A549 (cell line): ENCODE measurements around the gene PTPN1. TPM values are rescaled to one million over a fixed set of nuclear protein-coding genes. Genes with fewer than 3 reads are reported as not detected.

Source experiments
- ATAC-seq, 2 experiments: fragments of 200-7000 bp in 1 of 2; fragments of >200 bp in 1 of 2; cut with Nextera tagmentation in 1 of 2; cut with Tn5 transposase in 1 of 2; 3 replicates each; pipeline versions ENCODE4 v1.8.0 to v1.9.1; 2018 to 2020; ENCODE audit warnings: mild to moderate bottlenecking in 1 of 2, moderate library complexity in 1 of 2
- CTCF ChIA-PET: fragments of 300-600 bp; sonication (Branson Sonifier 250); formaldehyde crosslinking; extraction: SDS; loops from one replicate; lab custom pipeline; 2021; ENCODE audit warnings: antibody characterized with exemption, inconsistent platforms; lab: Yijun Ruan, JAX
- POLR2A ChIA-PET: fragments of 350-600 bp; formaldehyde crosslinking; extraction: SDS; loops from one replicate; lab custom pipeline; 2021; ENCODE audit warnings: antibody characterized with exemption, inconsistent platforms; lab: Yijun Ruan, JAX
- DNase-seq, 2 experiments: peaks; one replicate each; pipeline versions ENCODE4 v3.0.0 to v3.0.0-alpha.2; 2011 to 2016; ENCODE audit warnings: low read depth in 1 of 2, low spot score in 1 of 2
- FAIRE-seq: peaks from 2 replicates; lab custom pipeline; 2011; peaks lifted over from hg19 to GRCh38; lab: Jason Lieb, UNC
- H3K27ac ChIP-seq, 2 experiments: fragments of >200 bp; sonication (Bioruptor Twin); formaldehyde crosslinking; 3 replicates each; pipeline ENCODE4 v1.5.1; 2016 to 2017
- H3K4me1 ChIP-seq: fragments of >200 bp; sonication (Bioruptor Twin); formaldehyde crosslinking; 3 replicates; pipeline ENCODE4 v1.6.1; 2016
- H3K4me2 ChIP-seq: fragments of >200 bp; sonication (Bioruptor Twin); formaldehyde crosslinking; 3 replicates; pipeline ENCODE4 v1.6.1; 2016
- H3K4me3 ChIP-seq: fragments of >200 bp; sonication (Bioruptor Twin); formaldehyde crosslinking; 3 replicates; pipeline ENCODE4 v1.5.1; 2016
- H3K9me3 ChIP-seq: fragments of >200 bp; sonication (Bioruptor Twin); formaldehyde crosslinking; 3 replicates; pipeline ENCODE4 v1.6.1; 2016
- E2F6 ChIP-seq: IDR thresholded peaks from 2 replicates; pipeline ENCODE4 v1.6.1; 2012; ENCODE audit warnings: low read depth, borderline replicate concordance
- EHF ChIP-seq: fragments of 250-450 bp; sonication (Bioruptor Pico); IDR thresholded peaks from 2 replicates; pipeline ENCODE4 v1.5.0; 2020; ENCODE audit warnings: mild to moderate bottlenecking
- FOSB ChIP-seq: fragments of 250-450 bp; sonication (Bioruptor Pico); IDR thresholded peaks from 2 replicates; pipeline ENCODE4 v1.5.0; 2020; ENCODE audit warnings: mild to moderate bottlenecking, moderate library complexity
- GATA3 ChIP-seq: IDR thresholded peaks from 2 replicates; pipeline ENCODE4 v1.6.1; 2012; ENCODE audit warnings: borderline replicate concordance
- MAX ChIP-seq: IDR thresholded peaks from 2 replicates; pipeline ENCODE4 v1.6.1; 2012
- NFE2L2 ChIP-seq: fragments of 150-350 bp; conservative IDR thresholded peaks from 2 replicates; pipeline ENCODE4 v1.6.1; 2014; ENCODE audit warnings: low read length
- NR3C1 ChIP-seq: fragments of >200 bp; sonication (Bioruptor Twin); formaldehyde crosslinking; IDR thresholded peaks from 3 replicates; pipeline ENCODE4 v1.6.1; 2017
- PHF8 ChIP-seq: fragments of 200-600 bp; sonication (generic); IDR thresholded peaks from 2 replicates; pipeline ENCODE4 v1.6.1; 2016; ENCODE audit warnings: low read depth, mild to moderate bottlenecking, antibody characterized with exemption, moderate library complexity, borderline replicate concordance
- RAD21 ChIP-seq, 2 experiments: fragments of >200 bp in 1 of 2; sonication (Bioruptor Twin) in 1 of 2; formaldehyde crosslinking in 1 of 2; IDR thresholded peaks in 1 of 2; conservative IDR thresholded peaks in 1 of 2; 2 replicates in 1 of 2; 3 replicates in 1 of 2; pipeline ENCODE4 v1.6.1; 2012 to 2018; ENCODE audit warnings: inconsistent platforms in 1 of 2
- RCOR1 ChIP-seq: fragments of 150-350 bp; IDR thresholded peaks from 2 replicates; pipeline ENCODE4 v1.6.1; 2014; ENCODE audit warnings: antibody characterized with exemption, low read length, low read depth
- SMC3 ChIP-seq: fragments of >200 bp; sonication (Bioruptor Twin); formaldehyde crosslinking; IDR thresholded peaks from 3 replicates; pipeline ENCODE4 v1.6.1; 2018; ENCODE audit warnings: inconsistent platforms
- SREBF2 ChIP-seq: fragments of 450-650 bp; IDR thresholded peaks from 2 replicates; pipeline ENCODE4 v1.6.1; 2014; ENCODE audit warnings: mild to moderate bottlenecking, moderate library complexity
- WGBS: methylation state at CpG from one replicate; pipeline ENCODE4 v1.1.6; 2017; ENCODE audit errors: missing lambda C conversion rate; 5-methylcytosine and 5-hydroxymethylcytosine counted together
- polyA plus RNA-seq, 4 experiments: library from polyadenylated mRNA; depleted of rRNA in 3 of 4; stranded (reverse); fragments of >200 nt; fragmentation: RNase III in 1 of 4; extraction: RNeasy Plus Mini Kit Qiagen cat#74134 plus additional on column Dnase treatment in 1 of 4; gene quantifications; 2 replicates in 3 of 4; 3 replicates in 1 of 4; pipeline ENCODE4 v1.2.3, GENCODE V29; 2011 to 2017
- TF ChIP-seq, protein P1 (sequence below): fragments of >200 bp; sonication (Bioruptor Twin); formaldehyde crosslinking; IDR thresholded peaks from 3 replicates; pipeline ENCODE4 v1.5.1; 2016
- TF ChIP-seq, protein P2 (sequence below): fragments of 250-450 bp; sonication (Bioruptor Pico); IDR thresholded peaks from 2 replicates; pipeline ENCODE4 v1.5.0; 2021; ENCODE audit warnings: mild to moderate bottlenecking, moderate library complexity, borderline replicate concordance
- TF ChIP-seq, protein P3 (sequence below): fragments of 250-450 bp; sonication (Bioruptor Pico); IDR thresholded peaks from 2 replicates; pipeline ENCODE4 v1.5.0; 2020; ENCODE audit warnings: low read depth, mild to moderate bottlenecking, moderate library complexity

The PTPN1 gene
- polyA plus RNA-seq, 2 of the 4 experiments (the other 2 are of a cell fraction): 23.2 to 24.3 TPM

GRCh38 chr20:50477239-50477872 is 32.8 kb upstream of the PTPN1 start:
- no peak overlapping the region for H3K4me2 ChIP-seq
- ChIA-PET POLR2A (no interaction called here), CTCF (interaction anchor here (1.2 to 4.4 kb wide), 6 partner anchors 8 to 192 kb away, joined by 4 to 28 read pairs (median 7); no protein-coding TSS in a partner anchor)
- DNase-seq: no peak
- H3K4me3 ChIP-seq: no peak overlapping the region
- WGBS: 93% methylated on average over 5 of the region's 5 CpGs
- no peak for FAIRE-seq
- no peak for ATAC-seq
- H3K9me3 ChIP-seq: no peaks in the 10 kb centered on the region
- peaks cover 21% of the 10 kb centered on the region for H3K4me1 ChIP-seq
- no peak for TF ChIP-seq FOSB
- TF ChIP-seq RCOR1: no peak
- no peak for TF ChIP-seq E2F6
- TF ChIP-seq NR3C1: no peak
- TF ChIP-seq SREBF2: no peak
- TF ChIP-seq, protein P1, sequence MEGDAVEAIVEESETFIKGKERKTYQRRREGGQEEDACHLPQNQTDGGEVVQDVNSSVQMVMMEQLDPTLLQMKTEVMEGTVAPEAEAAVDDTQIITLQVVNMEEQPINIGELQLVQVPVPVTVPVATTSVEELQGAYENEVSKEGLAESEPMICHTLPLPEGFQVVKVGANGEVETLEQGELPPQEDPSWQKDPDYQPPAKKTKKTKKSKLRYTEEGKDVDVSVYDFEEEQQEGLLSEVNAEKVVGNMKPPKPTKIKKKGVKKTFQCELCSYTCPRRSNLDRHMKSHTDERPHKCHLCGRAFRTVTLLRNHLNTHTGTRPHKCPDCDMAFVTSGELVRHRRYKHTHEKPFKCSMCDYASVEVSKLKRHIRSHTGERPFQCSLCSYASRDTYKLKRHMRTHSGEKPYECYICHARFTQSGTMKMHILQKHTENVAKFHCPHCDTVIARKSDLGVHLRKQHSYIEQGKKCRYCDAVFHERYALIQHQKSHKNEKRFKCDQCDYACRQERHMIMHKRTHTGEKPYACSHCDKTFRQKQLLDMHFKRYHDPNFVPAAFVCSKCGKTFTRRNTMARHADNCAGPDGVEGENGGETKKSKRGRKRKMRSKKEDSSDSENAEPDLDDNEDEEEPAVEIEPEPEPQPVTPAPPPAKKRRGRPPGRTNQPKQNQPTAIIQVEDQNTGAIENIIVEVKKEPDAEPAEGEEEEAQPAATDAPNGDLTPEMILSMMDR: no peak
- TF ChIP-seq, protein P2, sequence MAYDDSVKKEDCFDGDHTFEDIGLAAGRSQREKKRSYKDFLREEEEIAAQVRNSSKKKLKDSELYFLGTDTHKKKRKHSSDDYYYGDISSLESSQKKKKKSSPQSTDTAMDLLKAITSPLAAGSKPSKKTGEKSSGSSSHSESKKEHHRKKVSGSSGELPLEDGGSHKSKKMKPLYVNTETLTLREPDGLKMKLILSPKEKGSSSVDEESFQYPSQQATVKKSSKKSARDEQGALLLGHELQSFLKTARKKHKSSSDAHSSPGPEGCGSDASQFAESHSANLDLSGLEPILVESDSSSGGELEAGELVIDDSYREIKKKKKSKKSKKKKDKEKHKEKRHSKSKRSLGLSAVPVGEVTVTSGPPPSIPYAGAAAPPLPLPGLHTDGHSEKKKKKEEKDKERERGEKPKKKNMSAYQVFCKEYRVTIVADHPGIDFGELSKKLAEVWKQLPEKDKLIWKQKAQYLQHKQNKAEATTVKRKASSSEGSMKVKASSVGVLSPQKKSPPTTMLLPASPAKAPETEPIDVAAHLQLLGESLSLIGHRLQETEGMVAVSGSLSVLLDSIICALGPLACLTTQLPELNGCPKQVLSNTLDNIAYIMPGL (CRISPR knock-in tag): no peak
- TF ChIP-seq EHF (CRISPR knock-in tag): no peak
- no peak for TF ChIP-seq GATA3
- H3K27ac ChIP-seq: 0 out of 6 replicates have a peak overlapping the region, but pooled peaks of 1 of the 2 experiments have one; percentile 16

DNA sequence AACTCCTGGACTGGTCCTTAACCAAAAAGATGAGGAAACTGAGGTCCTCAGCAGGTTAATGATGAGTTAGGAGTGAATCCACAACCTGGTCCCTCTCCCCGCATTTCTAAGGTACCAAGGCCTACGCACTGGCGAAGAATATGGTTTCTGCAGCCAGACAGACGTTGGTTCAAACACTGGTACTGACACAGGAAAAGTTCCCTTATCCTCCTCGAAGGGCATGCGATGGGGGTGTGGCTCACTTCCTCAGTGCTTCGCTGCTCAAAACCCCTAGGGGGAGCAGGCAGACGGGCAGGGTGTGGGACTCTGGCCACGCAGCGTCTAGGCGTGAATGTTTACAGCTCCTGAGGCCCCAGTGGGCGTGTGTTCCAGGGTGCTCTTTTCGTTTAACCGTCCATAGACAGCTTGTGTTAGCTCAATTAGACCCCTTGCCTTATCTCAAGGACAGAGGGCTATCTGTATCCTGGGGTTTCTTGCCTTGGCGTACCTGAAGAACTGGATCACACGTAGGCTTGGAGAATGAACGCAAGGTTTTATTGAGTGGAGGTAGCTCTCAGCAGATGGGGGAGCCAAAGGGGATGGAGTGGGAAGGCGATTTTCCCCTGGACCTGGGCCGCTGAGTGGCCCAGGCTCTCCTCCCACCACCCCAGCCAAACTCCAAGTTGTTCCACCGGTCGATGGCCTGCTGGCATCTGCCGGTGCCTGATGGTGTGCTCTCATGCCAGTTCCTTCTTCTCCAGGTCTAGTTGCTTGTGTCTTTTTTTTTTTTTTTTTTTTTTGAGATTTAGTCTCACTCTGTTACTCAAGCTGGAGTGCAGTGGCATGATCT is 31.8 kb upstream of the PTPN1 start:
- no peak overlapping the region for H3K4me3 ChIP-seq
- no peak overlapping the region for H3K4me2 ChIP-seq
- peaks cover 21% of the 10 kb centered on the region for H3K4me1 ChIP-seq
- FAIRE-seq (no peak), ATAC-seq (peak; percentile 94 to 99), DNase-seq (peak; percentile 64 to 73)
- ChIA-PET POLR2A (no interaction called here), CTCF (interaction anchor here (0.6 to 4.4 kb wide), 15 partner anchors 9 to 303 kb away, joined by 3 to 28 read pairs (median 4); no protein-coding TSS in a partner anchor)
- TF ChIP-seq, protein P3, sequence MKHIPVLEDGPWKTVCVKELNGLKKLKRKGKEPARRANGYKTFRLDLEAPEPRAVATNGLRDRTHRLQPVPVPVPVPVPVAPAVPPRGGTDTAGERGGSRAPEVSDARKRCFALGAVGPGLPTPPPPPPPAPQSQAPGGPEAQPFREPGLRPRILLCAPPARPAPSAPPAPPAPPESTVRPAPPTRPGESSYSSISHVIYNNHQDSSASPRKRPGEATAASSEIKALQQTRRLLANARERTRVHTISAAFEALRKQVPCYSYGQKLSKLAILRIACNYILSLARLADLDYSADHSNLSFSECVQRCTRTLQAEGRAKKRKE (CRISPR knock-in tag): no peak
- TF ChIP-seq NR3C1: no peak
- TF ChIP-seq E2F6: peak; percentile 35; the same call in 1 of the 2 replicates
- TF ChIP-seq NFE2L2: no peak
- TF ChIP-seq MAX: peak; percentile 40
- no peak for TF ChIP-seq PHF8
- TF ChIP-seq SMC3: peak; percentile 46
- peak; percentile 41 to 63; a peak in 3 of 5 replicates for TF ChIP-seq RAD21 (conservative IDR thresholded peaks at IDR 0.05 in 1 of 2, IDR thresholded peaks at IDR 0.05 in 1 of 2)
- TF ChIP-seq, protein P1: peak; percentile 45
- no peaks in the 10 kb centered on the region for H3K9me3 ChIP-seq
- 51% methylated on average over 22 of the region's 22 CpGs for WGBS
- 0 out of 6 replicates have a peak overlapping the region, but pooled peaks of 1 of the 2 experiments have one; percentile 11 for H3K27ac ChIP-seq
